ENCODE results near the gene ENO2.

DNA sequence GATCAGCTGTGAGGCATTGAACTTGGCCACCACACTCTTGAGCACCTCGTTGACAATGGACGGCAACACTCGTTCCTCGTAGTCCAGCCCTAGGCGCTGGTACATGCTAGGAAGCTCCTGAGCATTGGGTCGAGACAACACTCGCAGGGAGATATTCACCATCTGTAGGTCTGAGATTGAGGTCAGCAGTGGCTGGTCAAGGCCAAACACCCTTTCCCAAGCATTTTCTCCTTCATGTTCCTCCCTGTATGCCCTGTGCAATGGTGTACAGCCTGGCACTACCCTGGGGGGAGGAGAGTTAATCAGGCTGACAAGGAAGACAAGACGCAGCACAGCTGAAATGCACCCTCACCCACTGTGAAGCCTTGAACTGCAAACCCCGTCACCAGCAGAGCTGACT lies 54.0 kb downstream of the ENO2 start:
- TF ChIP-seq, protein P1, sequence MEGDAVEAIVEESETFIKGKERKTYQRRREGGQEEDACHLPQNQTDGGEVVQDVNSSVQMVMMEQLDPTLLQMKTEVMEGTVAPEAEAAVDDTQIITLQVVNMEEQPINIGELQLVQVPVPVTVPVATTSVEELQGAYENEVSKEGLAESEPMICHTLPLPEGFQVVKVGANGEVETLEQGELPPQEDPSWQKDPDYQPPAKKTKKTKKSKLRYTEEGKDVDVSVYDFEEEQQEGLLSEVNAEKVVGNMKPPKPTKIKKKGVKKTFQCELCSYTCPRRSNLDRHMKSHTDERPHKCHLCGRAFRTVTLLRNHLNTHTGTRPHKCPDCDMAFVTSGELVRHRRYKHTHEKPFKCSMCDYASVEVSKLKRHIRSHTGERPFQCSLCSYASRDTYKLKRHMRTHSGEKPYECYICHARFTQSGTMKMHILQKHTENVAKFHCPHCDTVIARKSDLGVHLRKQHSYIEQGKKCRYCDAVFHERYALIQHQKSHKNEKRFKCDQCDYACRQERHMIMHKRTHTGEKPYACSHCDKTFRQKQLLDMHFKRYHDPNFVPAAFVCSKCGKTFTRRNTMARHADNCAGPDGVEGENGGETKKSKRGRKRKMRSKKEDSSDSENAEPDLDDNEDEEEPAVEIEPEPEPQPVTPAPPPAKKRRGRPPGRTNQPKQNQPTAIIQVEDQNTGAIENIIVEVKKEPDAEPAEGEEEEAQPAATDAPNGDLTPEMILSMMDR (IDR thresholded peaks at IDR 0.05; ENCODE audit: insufficient read depth, low read length), result no peak
- TF ChIP-seq GABPA (IDR thresholded peaks at IDR 0.05; ENCODE audit: low read depth), result no peak
- TF ChIP-seq POLR2AphosphoS5 (IDR thresholded peaks at IDR 0.05; ENCODE audit: low read depth), result no peak; the same call in none of the 2 replicates
